Osteocyte (in vitro differentiated cells): Measurements from ENCODE around the gene KDM4C. TPM values are rescaled to one million over a fixed set of nuclear protein-coding genes. Genes with fewer than 3 reads are reported as not detected.

Source experiments
- DNase-seq: peaks from one replicate; pipeline ENCODE4 v3.0.0; 2021; ENCODE audit warnings: mixed read lengths; ENCODE audit not compliant: unreplicated experiment; ENCODE audit errors: extremely low spot score
- H3K27ac Mint-ChIP-seq: one replicate; pipeline ENCODE4 v1.8.0; 2021; ENCODE audit warnings: mild to moderate bottlenecking, mixed read lengths; ENCODE audit not compliant: unreplicated experiment
- H3K27me3 Mint-ChIP-seq: one replicate; pipeline ENCODE4 v1.8.0; 2021; ENCODE audit warnings: mixed read lengths; ENCODE audit not compliant: unreplicated experiment
- H3K36me3 Mint-ChIP-seq: one replicate; pipeline ENCODE4 v1.8.0; 2021; ENCODE audit warnings: mixed read lengths; ENCODE audit not compliant: unreplicated experiment
- H3K4me1 Mint-ChIP-seq: one replicate; pipeline ENCODE4 v1.8.0; 2021; ENCODE audit warnings: mixed read lengths; ENCODE audit not compliant: unreplicated experiment
- H3K4me3 Mint-ChIP-seq: one replicate; pipeline ENCODE4 v1.8.0; 2021; ENCODE audit warnings: mild to moderate bottlenecking, moderate library complexity, mixed read lengths; ENCODE audit not compliant: unreplicated experiment
- H3K9me3 Mint-ChIP-seq: one replicate; pipeline ENCODE4 v1.8.0; 2021; ENCODE audit warnings: mixed read lengths; ENCODE audit not compliant: unreplicated experiment
- total RNA-seq: library from RNA; stranded (reverse); gene quantifications from 2 replicates; pipeline ENCODE4 v1.2.1, GENCODE V29; 2021
- TF ChIP-seq, protein P1 (sequence below): fragments of 200-600 bp; sonication (generic); IDR thresholded peaks from 2 replicates; pipeline ENCODE4 v1.5.0; 2021; ENCODE audit warnings: antibody characterized with exemption, mild to moderate bottlenecking, moderate library complexity

KDM4C gene
- total RNA-seq, 1 donor from 2014 or later: 25.3 TPM

GRCh38 chr9:7129391-7129790 is 371.6 kb downstream of the KDM4C start:
- TF ChIP-seq, protein P1, sequence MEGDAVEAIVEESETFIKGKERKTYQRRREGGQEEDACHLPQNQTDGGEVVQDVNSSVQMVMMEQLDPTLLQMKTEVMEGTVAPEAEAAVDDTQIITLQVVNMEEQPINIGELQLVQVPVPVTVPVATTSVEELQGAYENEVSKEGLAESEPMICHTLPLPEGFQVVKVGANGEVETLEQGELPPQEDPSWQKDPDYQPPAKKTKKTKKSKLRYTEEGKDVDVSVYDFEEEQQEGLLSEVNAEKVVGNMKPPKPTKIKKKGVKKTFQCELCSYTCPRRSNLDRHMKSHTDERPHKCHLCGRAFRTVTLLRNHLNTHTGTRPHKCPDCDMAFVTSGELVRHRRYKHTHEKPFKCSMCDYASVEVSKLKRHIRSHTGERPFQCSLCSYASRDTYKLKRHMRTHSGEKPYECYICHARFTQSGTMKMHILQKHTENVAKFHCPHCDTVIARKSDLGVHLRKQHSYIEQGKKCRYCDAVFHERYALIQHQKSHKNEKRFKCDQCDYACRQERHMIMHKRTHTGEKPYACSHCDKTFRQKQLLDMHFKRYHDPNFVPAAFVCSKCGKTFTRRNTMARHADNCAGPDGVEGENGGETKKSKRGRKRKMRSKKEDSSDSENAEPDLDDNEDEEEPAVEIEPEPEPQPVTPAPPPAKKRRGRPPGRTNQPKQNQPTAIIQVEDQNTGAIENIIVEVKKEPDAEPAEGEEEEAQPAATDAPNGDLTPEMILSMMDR: no peak
- H3K4me3 Mint-ChIP-seq: no peak overlapping the region
- no peaks in the 10 kb centered on the region for H3K9me3 Mint-ChIP-seq
- no peaks in the 10 kb centered on the region for H3K4me1 Mint-ChIP-seq
- H3K27ac Mint-ChIP-seq: no peak overlapping the region
- DNase-seq: no peak
- H3K36me3 Mint-ChIP-seq: peaks cover 12% of the 10 kb centered on the region
- no peaks in the 10 kb centered on the region for H3K27me3 Mint-ChIP-seq

DNA sequence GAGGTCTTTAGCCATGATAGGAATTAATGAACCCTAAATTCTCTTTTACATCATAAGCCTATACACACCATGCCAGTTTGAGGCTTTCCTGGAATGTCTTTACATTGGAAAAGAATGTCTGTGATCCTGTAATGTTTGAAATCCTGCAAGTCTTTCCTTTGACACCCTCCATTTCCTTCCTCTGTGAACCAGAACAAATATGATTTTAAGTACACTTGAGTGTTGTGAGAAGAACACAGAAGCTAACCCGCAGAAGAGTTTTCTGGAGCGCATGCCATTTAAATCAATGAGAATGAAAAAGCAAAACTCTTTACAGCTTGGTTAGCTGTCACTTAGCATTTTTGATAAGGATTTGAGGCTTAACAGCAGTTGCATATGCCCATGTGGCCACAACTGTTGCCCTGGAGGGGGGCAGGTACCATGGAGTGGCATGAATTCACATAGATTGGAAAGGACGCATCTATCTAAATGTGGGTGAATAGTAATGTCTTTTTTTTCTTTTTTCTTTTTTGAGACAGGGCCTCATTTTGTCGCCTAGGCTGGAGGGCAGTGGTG is 372.6 kb downstream of the KDM4C start:
- DNase-seq: no peak
- Mint-ChIP-seq H3K4me1 (no peaks in the 10 kb centered on the region), H3K27ac (no peak overlapping the region), H3K4me3 (no peak overlapping the region), H3K36me3 (peaks cover 13% of the 10 kb centered on the region), H3K27me3 (no peaks in the 10 kb centered on the region), H3K9me3 (no peaks in the 10 kb centered on the region)
- TF ChIP-seq, protein P1: no peak

DNA sequence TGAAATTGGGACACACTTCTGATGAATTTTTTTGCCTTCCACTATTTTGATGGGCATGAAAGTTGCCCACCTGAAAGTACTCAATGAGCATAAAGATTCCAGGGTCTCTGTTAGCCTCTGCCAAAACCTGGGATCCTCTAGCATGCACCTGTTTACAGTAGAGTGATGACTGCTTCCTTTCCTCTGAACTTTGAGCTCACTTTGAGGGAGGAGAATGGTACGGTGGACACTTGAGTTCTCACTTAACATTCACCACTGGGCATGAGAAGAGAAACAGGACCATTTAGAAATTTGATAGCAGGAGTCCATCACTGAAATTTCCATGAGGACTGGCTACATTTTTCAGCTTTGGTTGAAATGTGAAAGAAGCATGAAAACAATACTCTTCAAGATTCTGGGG is 374.8 kb downstream of the KDM4C start:
- TF ChIP-seq, protein P1: no peak
- H3K9me3 Mint-ChIP-seq: no peaks in the 10 kb centered on the region
- no peak for DNase-seq
- no peak overlapping the region for H3K27ac Mint-ChIP-seq
- peaks cover 10% of the 10 kb centered on the region for H3K36me3 Mint-ChIP-seq
- H3K4me1 Mint-ChIP-seq: no peaks in the 10 kb centered on the region
- no peak overlapping the region for H3K4me3 Mint-ChIP-seq
- H3K27me3 Mint-ChIP-seq: no peaks in the 10 kb centered on the region

DNA sequence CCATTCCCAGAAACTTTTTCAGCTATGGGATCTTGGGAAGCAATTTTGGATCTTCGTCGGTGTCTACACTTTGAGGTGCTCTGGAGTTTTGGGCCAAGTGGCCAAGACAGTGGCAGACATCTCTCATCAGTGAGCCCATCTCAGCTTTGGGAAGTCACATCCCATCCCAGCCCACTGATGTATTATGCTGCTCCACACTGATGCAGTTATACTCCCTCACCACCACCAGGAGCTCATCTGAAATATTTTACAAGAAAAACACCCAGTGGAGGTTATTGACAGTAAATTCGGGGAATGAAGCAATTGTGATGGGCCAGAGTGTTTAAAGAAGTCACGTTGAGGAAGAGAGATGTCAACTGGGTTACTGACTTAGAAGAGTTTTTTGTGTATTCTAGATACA is 378.0 kb downstream of the KDM4C start:
- DNase-seq: no peak
- no peaks in the 10 kb centered on the region for H3K4me1 Mint-ChIP-seq
- H3K36me3 Mint-ChIP-seq: peaks cover 6% of the 10 kb centered on the region
- H3K9me3 Mint-ChIP-seq: no peaks in the 10 kb centered on the region
- no peak overlapping the region for H3K4me3 Mint-ChIP-seq
- no peaks in the 10 kb centered on the region for H3K27me3 Mint-ChIP-seq
- no peak overlapping the region for H3K27ac Mint-ChIP-seq
- TF ChIP-seq, protein P1: no peak

- no peak overlapping the region for H3K4me3 Mint-ChIP-seq
- H3K4me1 Mint-ChIP-seq: no peaks in the 10 kb centered on the region
- no peak for DNase-seq
- H3K27ac Mint-ChIP-seq: no peak overlapping the region
- no peaks in the 10 kb centered on the region for H3K27me3 Mint-ChIP-seq
- H3K36me3 Mint-ChIP-seq: peaks cover 7% of the 10 kb centered on the region
- TF ChIP-seq, protein P1: no peak
- H3K9me3 Mint-ChIP-seq: no peaks in the 10 kb centered on the region
Measured at GRCh38 chr9:7137040-7137439, 379.3 kb downstream of the KDM4C start.
